Measurements from ENCODE around the gene CEP85L. TPM values are rescaled to one million over a fixed set of nuclear protein-coding genes. Genes with fewer than 3 reads are reported as not detected.
A peak's percentile ranks its signal among the peaks of the same experiment; 100 is the strongest.

Gene CEP85L
- polyA plus RNA-seq, 1 of the 3 experiments (the other 2 are of a cell fraction) = 1.1 TPM

- Histone ChIP-seq H3K9me2 (no peaks in the 10 kb centered on the region; the same call in 1 of the 2 replicates), H3K79me2 (ENCODE audit: insufficient read depth) (no peaks in the 10 kb centered on the region), H3K9me3 (no peaks in the 10 kb centered on the region), H3K4me3 (ENCODE audit: low read depth in 2 of 2, low read length in 1 of 2) (no peak overlapping the region), H3K4me2 (no peak overlapping the region), H4K20me1 (ENCODE audit: insufficient read depth) (no peaks in the 10 kb centered on the region; the same call in 1 of the 2 replicates), H2AFZ (ENCODE audit: low read depth) (no peak overlapping the region), H3F3A (replicated peaks; ENCODE audit: insufficient read depth) (no peaks in the 10 kb centered on the region), H3K27ac (ENCODE audit: low read depth in 2 of 2, low read length in 1 of 2) (no peak overlapping the region), H3K27me3 (ENCODE audit: insufficient read depth) (no peaks in the 10 kb centered on the region), H3K36me3 (replicated peaks in 1 of 2; ENCODE audit: control insufficient read depth in 1 of 2, insufficient read depth in 2 of 2, low read length in 1 of 2) (no peaks in the 10 kb centered on the region), H3K4me1 (ENCODE audit: control insufficient read depth in 1 of 2, insufficient read depth in 2 of 2, low read depth in 1 of 2, low read length in 1 of 2) (no peaks in the 10 kb centered on the region; a peak in 1 of 4 replicates), H3K9ac (no peak overlapping the region)
- ChIA-PET POLR2A (no interaction called here), CTCF (no interaction called here)
- no peak for TF ChIP-seq JUND (IDR thresholded peaks at IDR 0.05)
- TF ChIP-seq REST (IDR thresholded peaks at IDR 0.05; ENCODE audit: low read depth, low read length) = no peak
- peak; percentile 81 for TF ChIP-seq RAD21 (IDR thresholded peaks at IDR 0.05; ENCODE audit: low read length)
- TF ChIP-seq CTCF (IDR thresholded peaks at IDR 0.05) = peak; percentile 90
- no peak for TF ChIP-seq FOXJ3 (CRISPR knock-in tag; IDR thresholded peaks at IDR 0.05)
- TF ChIP-seq SMC3 (IDR thresholded peaks at IDR 0.05; ENCODE audit: low read depth, low read length) = peak; percentile 65
- TF ChIP-seq GABPA (IDR thresholded peaks at IDR 0.05; ENCODE audit: low read depth) = no peak
- TF ChIP-seq GATA2 (CRISPR knock-in tag; IDR thresholded peaks at IDR 0.05) = no peak
- DNase-seq = peak; percentile 22
- WGBS (ENCODE audit: low lambda C conversion rate) = 15% methylated on average over 3 of the region's 3 CpGs
Measured at GRCh38 chr6:118509009-118509617, 142.3 kb downstream of the CEP85L start.

- no peak for DNase-seq
- Histone ChIP-seq H3K9me2 (no peaks in the 10 kb centered on the region), H3K27ac (ENCODE audit: low read depth in 2 of 2, low read length in 1 of 2) (no peak overlapping the region), H3K9ac (no peak overlapping the region), H4K20me1 (ENCODE audit: insufficient read depth) (no peaks in the 10 kb centered on the region; the same call in 1 of the 2 replicates), H3K4me1 (ENCODE audit: control insufficient read depth in 1 of 2, insufficient read depth in 2 of 2, low read depth in 1 of 2, low read length in 1 of 2) (no peaks in the 10 kb centered on the region; a peak in 1 of 4 replicates), H2AFZ (ENCODE audit: low read depth) (no peak overlapping the region), H3K4me3 (ENCODE audit: low read depth in 2 of 2, low read length in 1 of 2) (no peak overlapping the region), H3K36me3 (replicated peaks in 1 of 2; ENCODE audit: control insufficient read depth in 1 of 2, insufficient read depth in 2 of 2, low read length in 1 of 2) (peaks cover 0 to 8% of the 10 kb centered on the region in 2 experiments), H3K27me3 (ENCODE audit: insufficient read depth) (no peaks in the 10 kb centered on the region), H3K4me2 (no peak overlapping the region), H3F3A (replicated peaks; ENCODE audit: insufficient read depth) (no peaks in the 10 kb centered on the region), H3K79me2 (ENCODE audit: insufficient read depth) (no peaks in the 10 kb centered on the region), H3K9me3 (no peaks in the 10 kb centered on the region)
- WGBS (ENCODE audit: low lambda C conversion rate) = 100% methylated on average over 1 of the region's 1 CpG
- CTCF ChIA-PET = interaction anchor here (2.5 kb wide), 1 partner anchor 223 kb away, joined by 9 read pairs; no protein-coding TSS in a partner anchor
- no peak for TF ChIP-seq NFIC (IDR thresholded peaks at IDR 0.05; ENCODE audit: borderline replicate concordance)
- TF ChIP-seq JUND (IDR thresholded peaks at IDR 0.05) = no peak
- no peak for TF ChIP-seq NRF1 (IDR thresholded peaks at IDR 0.05; ENCODE audit: low read depth, low read length)
- no peak for TF ChIP-seq CTCF (IDR thresholded peaks at IDR 0.05)
- POLR2A ChIA-PET = no interaction called here
Measured at GRCh38 chr6:118507636-118508035, 143.8 kb downstream of the CEP85L start.

Data from SK-N-SH (cell line).